CD14-positive monocyte (primary cell): Measurements from ENCODE around the gene KIF13A. TPM values are rescaled to one million over a fixed set of nuclear protein-coding genes. Genes with fewer than 3 reads are reported as not detected.

Experiments
- DNase-seq, 3 donors: peaks; one replicate each; pipeline ENCODE4 v3.0.0-alpha.2; 2011 to 2022
- H2AFZ ChIP-seq: 2 replicates; pipeline ENCODE4 v1.6.0; 2012; ENCODE audit warnings: mild to moderate bottlenecking, low read depth, low read length, inconsistent platforms; ENCODE audit not compliant: insufficient read depth, poor library complexity, severe bottlenecking
- H3K27ac ChIP-seq, 2 donors: 1 replicate in 1 of 2; 2 replicates in 1 of 2; pipeline ENCODE4 v1.5.1; 2012 to 2013; ENCODE audit warnings: low read length in 2 of 2, control low read depth in 1 of 2, inconsistent platforms in 1 of 2, low read depth in 1 of 2, mild to moderate bottlenecking in 1 of 2
- H3K27me3 ChIP-seq, 2 donors: one replicate each; pipeline versions ENCODE4 v1.6.0 to v1.6.1; 2011 to 2013; ENCODE audit warnings: low read length in 2 of 2; ENCODE audit not compliant: control insufficient read depth in 2 of 2, insufficient read depth in 2 of 2
- H3K36me3 ChIP-seq, 2 donors: replicated peaks in 1 of 2; 1 replicate in 1 of 2; 2 replicates in 1 of 2; pipeline versions ENCODE4 v1.5.1 to v1.6.1; 2012 to 2013; ENCODE audit warnings: low read length in 2 of 2, control low read depth in 1 of 2, inconsistent platforms in 1 of 2, mild to moderate bottlenecking in 1 of 2; ENCODE audit not compliant: insufficient read depth in 2 of 2, control insufficient read depth in 1 of 2
- H3K4me1 ChIP-seq, 2 donors: 1 replicate in 1 of 2; 2 replicates in 1 of 2; pipeline versions ENCODE4 v1.5.1 to v1.6.1; 2012 to 2013; ENCODE audit warnings: low read length in 2 of 2, control low read depth in 1 of 2, inconsistent platforms in 1 of 2, mild to moderate bottlenecking in 1 of 2, moderate library complexity in 1 of 2; ENCODE audit not compliant: insufficient read depth in 2 of 2, control insufficient read depth in 1 of 2
- H3K4me2 ChIP-seq: replicated peaks from 2 replicates; pipeline ENCODE3; 2012; ENCODE audit warnings: low read length, moderate library complexity, mild to moderate bottlenecking; ENCODE audit not compliant: poor library complexity, severe bottlenecking; ENCODE audit errors: extremely low read depth
- H3K4me3 ChIP-seq, 3 experiments: fragments of 200-600 bp in 1 of 3; sonication (generic) in 1 of 3; replicated peaks in 1 of 3; 1 replicate in 2 of 3; 2 replicates in 1 of 3; pipeline ENCODE4 v1.5.1; 2011 to 2013; ENCODE audit warnings: low read length in 3 of 3, mild to moderate bottlenecking in 3 of 3, control low read depth in 2 of 3, low read depth in 2 of 3, inconsistent platforms in 1 of 3, moderate library complexity in 1 of 3
- H3K79me2 ChIP-seq: 2 replicates; pipeline ENCODE4 v1.6.0; 2012; ENCODE audit warnings: mild to moderate bottlenecking, control low read depth, inconsistent platforms, low read length, moderate library complexity; ENCODE audit not compliant: insufficient read depth
- H3K9ac ChIP-seq: 2 replicates; pipeline ENCODE4 v1.6.0; 2017; ENCODE audit warnings: low read length, mild to moderate bottlenecking; ENCODE audit not compliant: insufficient read depth, poor library complexity, severe bottlenecking
- H3K9me3 ChIP-seq, 2 donors: replicated peaks in 1 of 2; 1 replicate in 1 of 2; 2 replicates in 1 of 2; pipeline versions ENCODE4 v1.5.1 to v1.6.1; 2012 to 2013; ENCODE audit warnings: low read length in 2 of 2, control low read depth in 1 of 2; ENCODE audit not compliant: control insufficient read depth in 1 of 2, insufficient read depth in 1 of 2
- H4K20me1 ChIP-seq: 2 replicates; pipeline ENCODE4 v1.6.0; 2012; ENCODE audit warnings: mild to moderate bottlenecking, low read length, control low read depth, moderate library complexity; ENCODE audit not compliant: insufficient read depth
- H3K27ac Mint-ChIP-seq, 7 donors: one replicate each; pipeline ENCODE4 v1.8.0; 2020; ENCODE audit warnings: mild to moderate bottlenecking in 7 of 7, mixed read lengths in 7 of 7, moderate library complexity in 6 of 7, inconsistent platforms in 2 of 7
- H3K27me3 Mint-ChIP-seq, 3 donors: one replicate each; pipeline ENCODE4 v1.8.0; 2021 to 2022; ENCODE audit warnings: low read depth in 3 of 3, mild to moderate bottlenecking in 3 of 3, mixed read lengths in 3 of 3, moderate library complexity in 3 of 3, inconsistent platforms in 1 of 3
- H3K36me3 Mint-ChIP-seq, 2 donors: one replicate each; pipeline ENCODE4 v1.8.0; 2020; ENCODE audit warnings: mixed read lengths in 2 of 2, inconsistent platforms in 1 of 2, mild to moderate bottlenecking in 1 of 2
- H3K4me1 Mint-ChIP-seq: one replicate; pipeline ENCODE4 v1.8.0; 2020; ENCODE audit warnings: mild to moderate bottlenecking, mixed read lengths
- H3K4me3 Mint-ChIP-seq, 2 donors: one replicate each; pipeline ENCODE4 v1.8.0; 2020; ENCODE audit warnings: mild to moderate bottlenecking in 2 of 2, mixed read lengths in 2 of 2, moderate library complexity in 1 of 2
- H3K9me3 Mint-ChIP-seq, 7 donors: one replicate each; pipeline ENCODE4 v1.8.0; 2020 to 2022; ENCODE audit warnings: mixed read lengths in 7 of 7, mild to moderate bottlenecking in 6 of 7, moderate library complexity in 6 of 7, inconsistent platforms in 2 of 7
- WGBS: methylation state at CpG from one replicate; pipeline ENCODE4 v1.1.5; 2013; ENCODE audit warnings: missing lambda C conversion rate; ENCODE audit not compliant: insufficient coverage; 5-methylcytosine and 5-hydroxymethylcytosine counted together
- intact Hi-C, 2 donors: fragments of 100-400 bp; cut with micrococcal nuclease; formaldehyde crosslinking; loops; one replicate each; pipeline versions ENCODE4 v1.15.0 to v1.15.1; 2023
- polyA plus RNA-seq, 3 donors: library from polyadenylated mRNA; depleted of rRNA in 1 of 3; unstranded in 2 of 3; stranded (reverse) in 1 of 3; fragments of 300-500 nt in 2 of 3; fragments of >200 nt in 1 of 3; fragmentation: Illumina TruSeq in 2 of 3; gene quantifications; 1 replicate in 2 of 3; 2 replicates in 1 of 3; pipeline ENCODE4 v1.2.3, GENCODE V29; 2012 to 2021
- TF ChIP-seq, protein P1 (sequence below): fragments of 200-600 bp; IDR thresholded peaks from one replicate; pipeline ENCODE4 v1.8.0; 2022; ENCODE audit warnings: antibody characterized with exemption, mild to moderate bottlenecking

KIF13A gene
- polyA plus RNA-seq, 3 donors = 2.9 to 28.4 (median 6.0) TPM

DNA sequence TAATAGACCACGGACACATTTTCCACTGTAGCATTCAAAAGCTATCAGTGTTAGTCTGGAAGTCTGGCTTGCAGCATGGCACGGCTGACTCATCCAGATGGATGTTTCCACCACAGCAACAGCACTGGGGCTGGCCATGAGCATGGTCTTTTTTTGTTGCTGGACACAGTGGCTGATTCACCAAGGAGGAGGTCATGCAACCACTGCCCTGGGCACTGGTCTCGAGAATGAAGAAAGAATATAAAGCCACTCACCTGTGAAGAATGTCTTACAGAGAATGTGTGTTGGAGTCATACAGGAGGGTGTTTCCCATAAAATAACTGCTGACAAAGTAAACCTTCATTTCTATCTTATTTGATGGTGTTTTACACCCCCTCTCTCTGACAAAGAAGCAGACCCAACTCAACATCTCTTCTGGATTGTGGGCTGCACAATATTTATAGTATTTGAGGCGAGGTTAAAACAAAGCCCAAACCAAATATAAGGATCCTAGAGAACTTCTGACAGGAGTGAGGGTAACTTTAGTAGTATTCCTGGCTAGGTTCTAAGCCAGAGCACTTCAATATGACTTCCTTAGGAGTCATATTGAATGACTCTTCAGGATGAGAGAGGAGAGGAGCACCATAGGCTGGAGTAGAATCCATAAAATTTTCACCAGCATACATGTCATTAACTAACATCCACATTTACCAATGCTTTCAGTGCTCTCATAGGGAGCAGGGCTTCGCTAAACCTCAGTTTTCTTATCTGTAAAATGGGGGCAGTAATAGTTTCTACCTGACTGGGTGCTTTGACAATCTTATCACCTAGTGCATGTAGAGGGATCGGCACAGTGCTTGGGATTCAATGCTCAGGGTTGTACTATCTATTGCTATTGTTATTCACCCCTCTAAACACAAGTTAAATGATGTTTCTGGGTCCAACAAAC, 121.4 kb downstream of the KIF13A start:
- Histone ChIP-seq H3K4me2 (no peak overlapping the region), H3K79me2 (no peaks in the 10 kb centered on the region), H3K27me3 (no peaks in the 10 kb centered on the region), H4K20me1 (peaks cover 14% of the 10 kb centered on the region), H3K36me3 (peaks cover 2 to 24% of the 10 kb centered on the region in 2 donors), H3K4me1 (peaks cover 7 to 12% of the 10 kb centered on the region in 2 donors), H3K9me3 (no peaks in the 10 kb centered on the region), H3K9ac (no peak overlapping the region), H3K27ac (no peak overlapping the region), H3K4me3 (no peak overlapping the region), H2AFZ (no peak overlapping the region)
- no peaks in the 10 kb centered on the region for H3K9me3 Mint-ChIP-seq
- WGBS = 93% methylated on average over 3 of the region's 6 CpGs
- H3K4me3 Mint-ChIP-seq = no peak overlapping the region
- DNase-seq = no peak
- intact Hi-C loops = no loop called here
- TF ChIP-seq, protein P1, sequence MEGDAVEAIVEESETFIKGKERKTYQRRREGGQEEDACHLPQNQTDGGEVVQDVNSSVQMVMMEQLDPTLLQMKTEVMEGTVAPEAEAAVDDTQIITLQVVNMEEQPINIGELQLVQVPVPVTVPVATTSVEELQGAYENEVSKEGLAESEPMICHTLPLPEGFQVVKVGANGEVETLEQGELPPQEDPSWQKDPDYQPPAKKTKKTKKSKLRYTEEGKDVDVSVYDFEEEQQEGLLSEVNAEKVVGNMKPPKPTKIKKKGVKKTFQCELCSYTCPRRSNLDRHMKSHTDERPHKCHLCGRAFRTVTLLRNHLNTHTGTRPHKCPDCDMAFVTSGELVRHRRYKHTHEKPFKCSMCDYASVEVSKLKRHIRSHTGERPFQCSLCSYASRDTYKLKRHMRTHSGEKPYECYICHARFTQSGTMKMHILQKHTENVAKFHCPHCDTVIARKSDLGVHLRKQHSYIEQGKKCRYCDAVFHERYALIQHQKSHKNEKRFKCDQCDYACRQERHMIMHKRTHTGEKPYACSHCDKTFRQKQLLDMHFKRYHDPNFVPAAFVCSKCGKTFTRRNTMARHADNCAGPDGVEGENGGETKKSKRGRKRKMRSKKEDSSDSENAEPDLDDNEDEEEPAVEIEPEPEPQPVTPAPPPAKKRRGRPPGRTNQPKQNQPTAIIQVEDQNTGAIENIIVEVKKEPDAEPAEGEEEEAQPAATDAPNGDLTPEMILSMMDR = no peak
- no peaks in the 10 kb centered on the region for H3K27me3 Mint-ChIP-seq
- H3K4me1 Mint-ChIP-seq = peaks cover 13% of the 10 kb centered on the region
- peaks cover 19 to 33% of the 10 kb centered on the region in 2 donors for H3K36me3 Mint-ChIP-seq
- no peak overlapping the region for H3K27ac Mint-ChIP-seq

DNA sequence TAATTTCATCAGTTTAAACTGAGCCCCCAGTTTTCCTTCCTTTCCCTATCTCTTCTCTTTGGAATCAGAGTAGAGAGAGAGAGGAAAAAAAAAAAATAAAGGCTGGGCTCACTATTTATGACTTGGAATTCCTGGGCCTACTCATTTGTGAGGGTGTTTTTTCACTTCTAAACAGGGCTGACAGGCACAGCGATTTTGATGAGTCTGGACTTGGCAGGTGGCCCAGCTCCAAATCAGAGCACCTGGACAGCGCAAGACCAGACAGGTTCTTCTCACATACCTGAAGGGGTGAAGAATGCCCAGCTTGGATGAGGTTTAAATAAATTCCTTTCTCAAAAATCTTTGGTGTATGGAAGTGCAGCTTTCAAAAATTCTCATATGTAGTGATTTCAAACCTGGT, 122.2 kb downstream of the KIF13A start:
- no peak overlapping the region for H3K4me2 ChIP-seq
- no peak overlapping the region for H3K4me3 ChIP-seq
- intact Hi-C loops = no loop called here
- peaks cover 2 to 24% of the 10 kb centered on the region in 2 donors for H3K36me3 ChIP-seq
- H4K20me1 ChIP-seq = peaks cover 14% of the 10 kb centered on the region
- H3K9ac ChIP-seq = no peak overlapping the region
- H3K27ac ChIP-seq = no peak overlapping the region
- TF ChIP-seq, protein P1 = no peak
- DNase-seq = no peak
- H3K27ac Mint-ChIP-seq = peak overlapping the region in 1 of 7 donors; percentile 57
- H3K9me3 ChIP-seq = no peaks in the 10 kb centered on the region
- H3K79me2 ChIP-seq = no peaks in the 10 kb centered on the region
- no CpG with 5 or more reads among the region's 2 CpGs for WGBS
- no peaks in the 10 kb centered on the region for H3K27me3 ChIP-seq
- no peak overlapping the region for H3K4me3 Mint-ChIP-seq
- no peak overlapping the region for H2AFZ ChIP-seq
- no peaks in the 10 kb centered on the region for H3K27me3 Mint-ChIP-seq
- no peaks in the 10 kb centered on the region for H3K9me3 Mint-ChIP-seq
- H3K36me3 Mint-ChIP-seq = peaks cover 19 to 30% of the 10 kb centered on the region in 2 donors
- peaks cover 7 to 11% of the 10 kb centered on the region in 2 donors for H3K4me1 ChIP-seq
- peaks cover 13% of the 10 kb centered on the region for H3K4me1 Mint-ChIP-seq
